ENCODE results near the gene NHP2. TPM values are rescaled to one million over a fixed set of nuclear protein-coding genes. Genes with fewer than 3 reads are reported as not detected.

The NHP2 gene
- polyA plus RNA-seq, 3 donors: 68.9 to 139 (median 108) TPM

GRCh38 chr5:178150977-178151734, 2.5 kb downstream of the NHP2 start:
- DNase-seq: no peak
- no peak overlapping the region for H3K4me3 Mint-ChIP-seq
- Histone ChIP-seq H3K9ac (ENCODE audit: insufficient read depth, low read length, poor library complexity, severe bottlenecking) (no peak overlapping the region), H3K36me3 (replicated peaks in 1 of 2; ENCODE audit: control insufficient read depth in 1 of 2, insufficient read depth in 2 of 2, low read length in 2 of 2) (peaks cover 49 to 51% of the 10 kb centered on the region in 2 donors), H3K27me3 (ENCODE audit: control insufficient read depth in 2 of 2, insufficient read depth in 2 of 2, low read length in 2 of 2) (no peaks in the 10 kb centered on the region), H3K27ac (ENCODE audit: low read depth in 1 of 2, low read length in 2 of 2) (peak overlapping the region in 1 of 2 donors; percentile 31), H4K20me1 (ENCODE audit: insufficient read depth, low read length) (peaks cover 4% of the 10 kb centered on the region), H3K9me3 (replicated peaks in 1 of 2; ENCODE audit: control insufficient read depth in 1 of 2, insufficient read depth in 1 of 2, low read length in 2 of 2) (no peaks in the 10 kb centered on the region), H3K4me2 (replicated peaks; ENCODE audit: extremely low read depth, low read length, poor library complexity, severe bottlenecking) (no peak overlapping the region), H3K4me3 (replicated peaks in 1 of 3; ENCODE audit: low read depth in 2 of 3, low read length in 3 of 3) (no peak overlapping the region), H3K79me2 (ENCODE audit: insufficient read depth, low read length) (peaks cover 10% of the 10 kb centered on the region), H3K4me1 (ENCODE audit: control insufficient read depth in 1 of 2, insufficient read depth in 2 of 2, low read length in 2 of 2) (peaks cover 9 to 17% of the 10 kb centered on the region in 2 donors), H2AFZ (ENCODE audit: insufficient read depth, low read depth, low read length, poor library complexity, severe bottlenecking) (no peak overlapping the region)
- peak overlapping the region in 2 of 7 donors; percentile 41 to 80 for H3K27ac Mint-ChIP-seq
- H3K9me3 Mint-ChIP-seq: peaks cover 0 to 3% (median 0%) of the 10 kb centered on the region in 7 donors
- 94% methylated on average over 11 of the region's 11 CpGs for WGBS (ENCODE audit: insufficient coverage)
- no peaks in the 10 kb centered on the region for H3K27me3 Mint-ChIP-seq (ENCODE audit: low read depth in 3 of 3)
- TF ChIP-seq, protein P1, sequence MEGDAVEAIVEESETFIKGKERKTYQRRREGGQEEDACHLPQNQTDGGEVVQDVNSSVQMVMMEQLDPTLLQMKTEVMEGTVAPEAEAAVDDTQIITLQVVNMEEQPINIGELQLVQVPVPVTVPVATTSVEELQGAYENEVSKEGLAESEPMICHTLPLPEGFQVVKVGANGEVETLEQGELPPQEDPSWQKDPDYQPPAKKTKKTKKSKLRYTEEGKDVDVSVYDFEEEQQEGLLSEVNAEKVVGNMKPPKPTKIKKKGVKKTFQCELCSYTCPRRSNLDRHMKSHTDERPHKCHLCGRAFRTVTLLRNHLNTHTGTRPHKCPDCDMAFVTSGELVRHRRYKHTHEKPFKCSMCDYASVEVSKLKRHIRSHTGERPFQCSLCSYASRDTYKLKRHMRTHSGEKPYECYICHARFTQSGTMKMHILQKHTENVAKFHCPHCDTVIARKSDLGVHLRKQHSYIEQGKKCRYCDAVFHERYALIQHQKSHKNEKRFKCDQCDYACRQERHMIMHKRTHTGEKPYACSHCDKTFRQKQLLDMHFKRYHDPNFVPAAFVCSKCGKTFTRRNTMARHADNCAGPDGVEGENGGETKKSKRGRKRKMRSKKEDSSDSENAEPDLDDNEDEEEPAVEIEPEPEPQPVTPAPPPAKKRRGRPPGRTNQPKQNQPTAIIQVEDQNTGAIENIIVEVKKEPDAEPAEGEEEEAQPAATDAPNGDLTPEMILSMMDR (IDR thresholded peaks at IDR 0.05): no peak
- H3K36me3 Mint-ChIP-seq: peaks cover 50 to 54% of the 10 kb centered on the region in 2 donors
- intact Hi-C loops (cut with micrococcal nuclease): loop anchor here in 1 of 2 donors (5.0 kb wide), 1 partner anchor 849 kb away; the partner anchor contains the start of genes PRELID1 and RAB24
- H3K4me1 Mint-ChIP-seq: peaks cover 17% of the 10 kb centered on the region

DNA sequence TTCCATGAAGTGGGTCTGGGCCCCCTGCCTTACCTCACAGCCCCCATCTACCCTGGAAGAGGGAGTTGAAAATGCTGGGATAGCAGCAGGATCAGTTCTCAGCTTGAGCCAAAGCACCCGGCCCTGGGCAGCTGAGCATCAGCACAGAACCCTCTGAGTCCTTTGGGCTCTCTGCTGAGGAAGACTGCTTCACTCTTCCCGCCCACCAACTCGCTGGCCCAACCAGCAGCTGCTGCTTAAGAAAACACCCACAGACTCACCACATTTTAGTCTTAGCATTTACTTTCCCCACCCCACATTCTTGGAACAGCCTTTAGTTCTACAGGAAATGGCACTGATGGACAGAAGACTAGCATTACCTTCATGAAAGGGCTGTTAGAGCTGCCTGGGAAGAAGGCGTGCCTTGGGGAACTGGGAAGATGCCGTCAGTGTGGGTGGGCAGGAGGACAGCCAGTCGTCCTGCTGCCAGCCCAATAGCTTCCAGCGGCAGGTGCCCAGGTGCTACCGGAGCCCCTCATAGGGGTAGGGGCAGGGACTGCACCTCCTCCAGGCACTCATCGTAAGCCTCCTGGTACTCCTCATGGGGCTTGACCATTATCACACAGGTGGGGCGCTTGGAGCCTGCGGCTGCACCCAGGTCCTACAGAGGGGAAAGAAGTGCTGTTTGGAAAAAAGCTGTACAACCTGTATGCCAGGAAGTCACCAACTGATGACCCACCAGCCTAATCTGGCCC, 4.3 kb downstream of the NHP2 start:
- TF ChIP-seq, protein P1 (IDR thresholded peaks at IDR 0.05): no peak
- Mint-ChIP-seq H3K4me3 (no peak overlapping the region), H3K27ac (no peak overlapping the region), H3K9me3 (peaks cover 0 to 2% (median 0%) of the 10 kb centered on the region in 7 donors), H3K4me1 (peaks cover 17% of the 10 kb centered on the region), H3K36me3 (peaks cover 65 to 66% of the 10 kb centered on the region in 2 donors), H3K27me3 (ENCODE audit: low read depth in 3 of 3) (no peaks in the 10 kb centered on the region)
- no peak overlapping the region for H3K9ac ChIP-seq (ENCODE audit: insufficient read depth, low read length, poor library complexity, severe bottlenecking)
- 95% methylated on average over 4 of the region's 11 CpGs for WGBS (ENCODE audit: insufficient coverage)
- no peak overlapping the region for H3K27ac ChIP-seq (ENCODE audit: low read depth in 1 of 2, low read length in 2 of 2)
- no peak for DNase-seq
- peaks cover 9% of the 10 kb centered on the region for H4K20me1 ChIP-seq (ENCODE audit: insufficient read depth, low read length)
- no peak overlapping the region for H2AFZ ChIP-seq (ENCODE audit: insufficient read depth, low read depth, low read length, poor library complexity, severe bottlenecking)
- peaks cover 10% of the 10 kb centered on the region for H3K79me2 ChIP-seq (ENCODE audit: insufficient read depth, low read length)
- H3K27me3 ChIP-seq (ENCODE audit: control insufficient read depth in 2 of 2, insufficient read depth in 2 of 2, low read length in 2 of 2): no peaks in the 10 kb centered on the region
- no peaks in the 10 kb centered on the region for H3K9me3 ChIP-seq (replicated peaks in 1 of 2; ENCODE audit: control insufficient read depth in 1 of 2, insufficient read depth in 1 of 2, low read length in 2 of 2)
- H3K4me2 ChIP-seq (replicated peaks; ENCODE audit: extremely low read depth, low read length, poor library complexity, severe bottlenecking): no peak overlapping the region
- no peak overlapping the region for H3K4me3 ChIP-seq (replicated peaks in 1 of 3; ENCODE audit: low read depth in 2 of 3, low read length in 3 of 3)
- intact Hi-C loops (cut with micrococcal nuclease): loop anchor here in 1 of 2 donors (5.0 kb wide), 1 partner anchor 72 kb away; no protein-coding TSS in a partner anchor
- H3K4me1 ChIP-seq (ENCODE audit: control insufficient read depth in 1 of 2, insufficient read depth in 2 of 2, low read length in 2 of 2): peaks cover 9 to 16% of the 10 kb centered on the region in 2 donors
- H3K36me3 ChIP-seq (replicated peaks in 1 of 2; ENCODE audit: control insufficient read depth in 1 of 2, insufficient read depth in 2 of 2, low read length in 2 of 2): peaks cover 57 to 66% of the 10 kb centered on the region in 2 donors

Measured in CD14-positive monocyte (primary cell).